Sigmoid colon (tissue), 4 donors: ENCODE measurements around the gene CLIP4.

Experiments used
- CTCF ChIP-seq, 4 experiments: fragments of 450-650 bp in 3 of 4; fragments of 200-600 bp in 1 of 4; IDR thresholded peaks; one replicate each; pipeline ENCODE4 v1.5.1; 2016 to 2019; ENCODE audit warnings: antibody characterized with exemption in 4 of 4, mild to moderate bottlenecking in 3 of 4, moderate library complexity in 2 of 4
- EP300 ChIP-seq, 4 donors: sonication (generic); formaldehyde crosslinking; IDR thresholded peaks; one replicate each; pipeline ENCODE4 v1.6.1; 2017; ENCODE audit warnings: antibody characterized with exemption in 4 of 4

GRCh38 chr2:29215073-29215472 lies 99.9 kb downstream of the CLIP4 start:
- TF ChIP-seq CTCF (IDR thresholded peaks at IDR 0.05) (no peak), EP300 (IDR thresholded peaks at IDR 0.05) (no peak)
